Uterus (tissue), 2 donors: ENCODE measurements around the gene YBX2.

Experiments used
- POLR2A ChIP-seq, 2 donors: fragments of 450-650 bp; IDR thresholded peaks; one replicate each; pipeline ENCODE4 v1.6.1; 2016; ENCODE audit warnings: antibody characterized with exemption in 2 of 2, mild to moderate bottlenecking in 1 of 2, moderate library complexity in 1 of 2
- TF ChIP-seq, protein P1 (sequence below), 4 experiments: fragments of 200-600 bp in 2 of 4; fragments of 450-650 bp in 2 of 4; sonication (generic) in 2 of 4; IDR thresholded peaks; one replicate each; pipeline ENCODE4 v1.5.1; 2016 to 2019; ENCODE audit warnings: antibody characterized with exemption in 4 of 4, mild to moderate bottlenecking in 2 of 4, moderate library complexity in 1 of 4

DNA sequence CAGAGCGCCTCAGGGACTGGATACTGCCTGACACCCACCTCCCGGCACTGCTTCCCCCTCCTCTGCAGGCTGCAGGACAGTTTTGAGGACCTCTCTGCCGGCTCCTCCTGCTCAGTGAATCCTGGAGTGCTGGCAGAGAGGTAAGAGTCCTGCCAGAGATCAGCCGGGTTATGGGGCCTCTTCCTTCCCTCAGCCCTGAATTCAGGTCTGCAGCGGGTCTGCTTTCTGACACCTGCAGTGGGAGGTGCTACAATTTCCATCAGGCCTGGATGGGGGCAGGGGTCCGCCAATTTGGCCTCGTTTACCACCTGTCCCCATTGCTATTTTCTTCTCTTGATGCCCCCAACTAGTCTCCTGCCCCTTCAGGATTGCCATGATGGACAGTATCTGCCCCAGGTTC is 37.7 kb upstream of the YBX2 start:
- no peak for TF ChIP-seq POLR2A (IDR thresholded peaks at IDR 0.05)
- TF ChIP-seq, protein P1, sequence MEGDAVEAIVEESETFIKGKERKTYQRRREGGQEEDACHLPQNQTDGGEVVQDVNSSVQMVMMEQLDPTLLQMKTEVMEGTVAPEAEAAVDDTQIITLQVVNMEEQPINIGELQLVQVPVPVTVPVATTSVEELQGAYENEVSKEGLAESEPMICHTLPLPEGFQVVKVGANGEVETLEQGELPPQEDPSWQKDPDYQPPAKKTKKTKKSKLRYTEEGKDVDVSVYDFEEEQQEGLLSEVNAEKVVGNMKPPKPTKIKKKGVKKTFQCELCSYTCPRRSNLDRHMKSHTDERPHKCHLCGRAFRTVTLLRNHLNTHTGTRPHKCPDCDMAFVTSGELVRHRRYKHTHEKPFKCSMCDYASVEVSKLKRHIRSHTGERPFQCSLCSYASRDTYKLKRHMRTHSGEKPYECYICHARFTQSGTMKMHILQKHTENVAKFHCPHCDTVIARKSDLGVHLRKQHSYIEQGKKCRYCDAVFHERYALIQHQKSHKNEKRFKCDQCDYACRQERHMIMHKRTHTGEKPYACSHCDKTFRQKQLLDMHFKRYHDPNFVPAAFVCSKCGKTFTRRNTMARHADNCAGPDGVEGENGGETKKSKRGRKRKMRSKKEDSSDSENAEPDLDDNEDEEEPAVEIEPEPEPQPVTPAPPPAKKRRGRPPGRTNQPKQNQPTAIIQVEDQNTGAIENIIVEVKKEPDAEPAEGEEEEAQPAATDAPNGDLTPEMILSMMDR (IDR thresholded peaks at IDR 0.05): no peak
